ENCODE results near the gene MAP2.

MAP2 gene

DNA sequence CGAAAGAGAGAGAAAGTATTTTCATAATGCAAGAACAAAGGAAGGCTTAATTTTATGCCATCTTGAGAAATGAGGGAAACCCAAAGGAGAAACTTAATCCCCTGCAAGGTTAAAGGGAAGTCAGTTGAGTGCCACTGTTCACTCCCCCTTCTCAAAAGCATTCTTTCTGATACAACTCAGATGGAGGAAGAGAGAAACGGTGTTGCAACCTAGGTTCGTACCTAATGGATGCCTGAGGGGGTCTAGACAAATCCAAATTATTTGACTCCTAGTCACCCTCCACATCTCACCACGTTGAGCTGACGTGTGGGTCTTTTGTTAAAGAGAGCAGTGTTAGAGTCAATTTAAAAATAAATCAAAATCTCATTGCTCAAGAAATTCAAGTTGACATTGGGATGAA lies 295.2 kb downstream of the MAP2 start:
- H3K4me1 ChIP-seq (ENCODE audit: control extremely low read depth in 1 of 4, control insufficient read depth in 4 of 4, insufficient read depth in 4 of 4, low read length in 3 of 4) = no peaks in the 10 kb centered on the region
- no peaks in the 10 kb centered on the region for H3K27me3 ChIP-seq (replicated peaks in 2 of 5; ENCODE audit: control insufficient read depth in 4 of 5, insufficient read depth in 5 of 5, low read length in 4 of 5)
- ChIA-PET CTCF (no interaction called here), POLR2A (no interaction called here)
- no peaks in the 10 kb centered on the region for H3K36me3 ChIP-seq (ENCODE audit: control insufficient read depth in 4 of 4, insufficient read depth in 4 of 4, low read length in 3 of 4)
- 60% methylated on average over 1 of the region's 5 CpGs for WGBS (ENCODE audit: insufficient coverage)
- H3K9me3 ChIP-seq (ENCODE audit: control extremely low read depth in 1 of 5, control insufficient read depth in 4 of 5, insufficient read depth in 2 of 5, low read depth in 1 of 5, low read length in 4 of 5) = no peaks in the 10 kb centered on the region
- no peak overlapping the region for H3K4me3 ChIP-seq (ENCODE audit: control insufficient read depth in 1 of 7, extremely low read depth in 1 of 7, insufficient read depth in 4 of 7, low read depth in 2 of 7, low read length in 6 of 7)
- no peak for DNase-seq
- H3K27ac ChIP-seq (ENCODE audit: insufficient read depth in 1 of 2, low read depth in 1 of 2, low read length in 2 of 2, poor library complexity in 1 of 2, severe bottlenecking in 2 of 2) = no peak overlapping the region

DNA sequence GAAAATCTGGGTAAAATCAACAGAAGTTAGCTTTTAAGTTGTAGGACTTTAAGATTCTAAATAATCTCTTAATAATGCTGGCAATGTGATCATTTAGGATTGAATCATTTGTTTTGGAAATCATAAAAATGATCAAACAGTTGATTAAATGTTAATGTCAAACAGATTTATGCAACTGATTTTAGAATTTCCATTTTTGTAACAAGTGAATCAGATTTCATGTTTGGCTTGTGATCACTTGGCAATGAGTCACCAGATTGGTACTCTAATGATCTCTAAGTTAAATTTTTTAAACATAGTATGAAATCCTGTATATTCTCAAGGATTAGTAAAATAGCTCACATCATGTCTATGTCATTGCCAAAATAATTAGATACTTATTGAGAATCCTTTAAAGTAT lies 297.6 kb downstream of the MAP2 start:
- H3K4me3 ChIP-seq (ENCODE audit: control insufficient read depth in 1 of 7, extremely low read depth in 1 of 7, insufficient read depth in 4 of 7, low read depth in 2 of 7, low read length in 6 of 7) = no peak overlapping the region
- no peak overlapping the region for H3K27ac ChIP-seq (ENCODE audit: insufficient read depth in 1 of 2, low read depth in 1 of 2, low read length in 2 of 2, poor library complexity in 1 of 2, severe bottlenecking in 2 of 2)
- no peaks in the 10 kb centered on the region for H3K27me3 ChIP-seq (replicated peaks in 2 of 5; ENCODE audit: control insufficient read depth in 4 of 5, insufficient read depth in 5 of 5, low read length in 4 of 5)
- POLR2A ChIA-PET = no interaction called here
- CTCF ChIA-PET = no interaction called here
- no peaks in the 10 kb centered on the region for H3K36me3 ChIP-seq (ENCODE audit: control insufficient read depth in 4 of 4, insufficient read depth in 4 of 4, low read length in 3 of 4)
- no peaks in the 10 kb centered on the region for H3K9me3 ChIP-seq (ENCODE audit: control extremely low read depth in 1 of 5, control insufficient read depth in 4 of 5, insufficient read depth in 2 of 5, low read depth in 1 of 5, low read length in 4 of 5)
- no peak for DNase-seq
- H3K4me1 ChIP-seq (ENCODE audit: control extremely low read depth in 1 of 4, control insufficient read depth in 4 of 4, insufficient read depth in 4 of 4, low read length in 3 of 4) = no peaks in the 10 kb centered on the region

DNA sequence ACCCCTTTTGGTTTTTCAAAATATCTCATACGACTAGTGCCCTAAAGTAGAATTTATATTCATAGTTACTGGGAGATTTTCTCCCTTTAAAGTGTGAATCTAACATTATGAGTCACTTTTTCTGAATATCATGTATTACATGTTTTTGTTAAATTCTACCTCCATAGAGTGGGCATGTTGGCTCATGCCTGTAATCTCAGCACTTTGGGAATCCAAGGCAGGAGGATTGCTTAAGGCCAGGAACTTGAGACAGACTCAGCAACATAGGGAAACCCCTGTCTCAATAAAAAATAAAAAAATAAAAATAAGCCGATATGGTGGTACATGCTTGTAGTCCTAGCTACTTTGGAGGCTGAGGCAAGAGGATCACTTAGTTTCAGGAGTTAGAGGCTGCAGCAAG lies 302.5 kb downstream of the MAP2 start:
- Histone ChIP-seq H3K27ac (ENCODE audit: insufficient read depth in 1 of 2, low read depth in 1 of 2, low read length in 2 of 2, poor library complexity in 1 of 2, severe bottlenecking in 2 of 2) (no peak overlapping the region), H3K36me3 (ENCODE audit: control insufficient read depth in 4 of 4, insufficient read depth in 4 of 4, low read length in 3 of 4) (no peaks in the 10 kb centered on the region), H3K4me1 (ENCODE audit: control extremely low read depth in 1 of 4, control insufficient read depth in 4 of 4, insufficient read depth in 4 of 4, low read length in 3 of 4) (no peaks in the 10 kb centered on the region), H3K4me3 (ENCODE audit: control insufficient read depth in 1 of 7, extremely low read depth in 1 of 7, insufficient read depth in 4 of 7, low read depth in 2 of 7, low read length in 6 of 7) (no peak overlapping the region), H3K9me3 (ENCODE audit: control extremely low read depth in 1 of 5, control insufficient read depth in 4 of 5, insufficient read depth in 2 of 5, low read depth in 1 of 5, low read length in 4 of 5) (no peaks in the 10 kb centered on the region), H3K27me3 (replicated peaks in 2 of 5; ENCODE audit: control insufficient read depth in 4 of 5, insufficient read depth in 5 of 5, low read length in 4 of 5) (no peaks in the 10 kb centered on the region)
- no peak for DNase-seq
- CTCF ChIA-PET = no interaction called here
- POLR2A ChIA-PET = no interaction called here
- no CpG with 5 or more reads among the region's 2 CpGs for WGBS (ENCODE audit: insufficient coverage)

DNA sequence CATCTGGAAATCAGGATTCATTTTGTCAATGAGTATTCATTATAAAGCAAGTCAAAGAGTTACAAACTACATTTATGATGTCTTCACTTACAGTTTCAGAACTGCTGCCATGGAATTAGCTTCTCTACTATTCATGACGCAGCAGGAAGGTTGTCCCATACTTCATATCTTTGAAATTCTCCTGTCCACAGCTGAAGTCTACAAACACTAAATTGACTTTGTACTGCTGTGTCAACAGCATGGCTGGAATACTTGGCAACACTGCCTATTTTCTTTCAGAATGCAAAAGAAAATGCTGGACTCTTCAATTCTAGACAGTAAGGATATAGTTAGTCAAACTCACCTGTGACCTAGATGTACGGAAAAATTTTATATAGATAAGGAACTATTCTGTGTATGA lies 303.2 kb downstream of the MAP2 start:
- H3K27ac ChIP-seq (ENCODE audit: insufficient read depth in 1 of 2, low read depth in 1 of 2, low read length in 2 of 2, poor library complexity in 1 of 2, severe bottlenecking in 2 of 2) = no peak overlapping the region
- no peaks in the 10 kb centered on the region for H3K4me1 ChIP-seq (ENCODE audit: control extremely low read depth in 1 of 4, control insufficient read depth in 4 of 4, insufficient read depth in 4 of 4, low read length in 3 of 4)
- H3K9me3 ChIP-seq (ENCODE audit: control extremely low read depth in 1 of 5, control insufficient read depth in 4 of 5, insufficient read depth in 2 of 5, low read depth in 1 of 5, low read length in 4 of 5) = no peaks in the 10 kb centered on the region
- no peaks in the 10 kb centered on the region for H3K27me3 ChIP-seq (replicated peaks in 2 of 5; ENCODE audit: control insufficient read depth in 4 of 5, insufficient read depth in 5 of 5, low read length in 4 of 5)
- no peaks in the 10 kb centered on the region for H3K36me3 ChIP-seq (ENCODE audit: control insufficient read depth in 4 of 4, insufficient read depth in 4 of 4, low read length in 3 of 4)
- ChIA-PET POLR2A (no interaction called here), CTCF (no interaction called here)
- H3K4me3 ChIP-seq (ENCODE audit: control insufficient read depth in 1 of 7, extremely low read depth in 1 of 7, insufficient read depth in 4 of 7, low read depth in 2 of 7, low read length in 6 of 7) = no peak overlapping the region
- no peak for DNase-seq
- WGBS (ENCODE audit: insufficient coverage) = 100% methylated on average over 1 of the region's 2 CpGs

DNA sequence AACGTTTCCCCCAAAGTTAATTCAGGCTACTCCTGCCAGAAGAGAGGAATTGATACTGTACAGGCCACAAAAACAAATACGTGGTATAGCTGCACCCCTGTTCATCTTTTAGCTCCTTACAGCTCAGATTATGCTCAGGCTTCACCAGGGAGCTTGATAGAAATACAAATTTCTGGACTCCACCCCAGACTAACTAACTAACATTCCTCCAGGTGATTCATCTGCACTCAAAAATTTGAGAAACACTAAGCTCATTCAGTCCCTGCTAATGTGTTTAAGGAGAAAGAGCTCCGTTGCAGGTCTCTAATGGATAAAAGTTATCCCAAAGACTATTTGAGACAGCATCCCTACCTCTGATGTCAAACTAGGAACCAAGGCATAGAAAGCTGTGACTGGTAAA lies 311.0 kb downstream of the MAP2 start:
- POLR2A ChIA-PET = no interaction called here
- Histone ChIP-seq H3K4me3 (ENCODE audit: control insufficient read depth in 1 of 7, extremely low read depth in 1 of 7, insufficient read depth in 4 of 7, low read depth in 2 of 7, low read length in 6 of 7) (no peak overlapping the region), H3K4me1 (ENCODE audit: control extremely low read depth in 1 of 4, control insufficient read depth in 4 of 4, insufficient read depth in 4 of 4, low read length in 3 of 4) (no peaks in the 10 kb centered on the region), H3K9me3 (ENCODE audit: control extremely low read depth in 1 of 5, control insufficient read depth in 4 of 5, insufficient read depth in 2 of 5, low read depth in 1 of 5, low read length in 4 of 5) (no peaks in the 10 kb centered on the region), H3K36me3 (ENCODE audit: control insufficient read depth in 4 of 4, insufficient read depth in 4 of 4, low read length in 3 of 4) (no peaks in the 10 kb centered on the region), H3K27ac (ENCODE audit: insufficient read depth in 1 of 2, low read depth in 1 of 2, low read length in 2 of 2, poor library complexity in 1 of 2, severe bottlenecking in 2 of 2) (no peak overlapping the region), H3K27me3 (replicated peaks in 2 of 5; ENCODE audit: control insufficient read depth in 4 of 5, insufficient read depth in 5 of 5, low read length in 4 of 5) (no peaks in the 10 kb centered on the region)
- CTCF ChIA-PET = no interaction called here
- WGBS (ENCODE audit: insufficient coverage) = 90% methylated on average over 2 of the region's 3 CpGs
- DNase-seq = no peak

DNA sequence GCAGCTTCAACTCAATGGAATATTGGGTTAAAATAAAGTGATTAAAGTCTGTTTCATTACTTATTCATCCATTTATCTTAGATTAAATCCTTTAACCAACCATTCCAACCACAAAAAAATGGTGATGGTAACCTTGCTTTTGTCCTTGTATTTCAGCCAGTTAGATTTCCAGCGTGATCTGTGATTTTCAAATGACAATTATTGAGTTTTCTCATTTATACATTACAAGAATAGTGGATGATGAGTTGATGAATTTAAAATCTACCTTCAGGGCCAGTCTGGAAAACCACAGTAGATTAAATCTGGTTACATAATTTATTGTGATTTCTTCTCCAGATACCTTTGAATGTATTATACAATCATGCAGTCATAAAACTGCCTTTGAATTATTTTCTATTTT lies 318.1 kb downstream of the MAP2 start:
- no peaks in the 10 kb centered on the region for H3K27me3 ChIP-seq (replicated peaks in 2 of 5; ENCODE audit: control insufficient read depth in 4 of 5, insufficient read depth in 5 of 5, low read length in 4 of 5)
- WGBS (ENCODE audit: insufficient coverage) = no CpG with 5 or more reads among the region's 1 CpG
- no peak overlapping the region for H3K4me3 ChIP-seq (ENCODE audit: control insufficient read depth in 1 of 7, extremely low read depth in 1 of 7, insufficient read depth in 4 of 7, low read depth in 2 of 7, low read length in 6 of 7)
- POLR2A ChIA-PET = no interaction called here
- H3K27ac ChIP-seq (ENCODE audit: insufficient read depth in 1 of 2, low read depth in 1 of 2, low read length in 2 of 2, poor library complexity in 1 of 2, severe bottlenecking in 2 of 2) = no peak overlapping the region
- DNase-seq = no peak
- no peaks in the 10 kb centered on the region for H3K36me3 ChIP-seq (ENCODE audit: control insufficient read depth in 4 of 4, insufficient read depth in 4 of 4, low read length in 3 of 4)
- CTCF ChIA-PET = no interaction called here
- no peaks in the 10 kb centered on the region for H3K4me1 ChIP-seq (ENCODE audit: control extremely low read depth in 1 of 4, control insufficient read depth in 4 of 4, insufficient read depth in 4 of 4, low read length in 3 of 4)
- no peaks in the 10 kb centered on the region for H3K9me3 ChIP-seq (ENCODE audit: control extremely low read depth in 1 of 5, control insufficient read depth in 4 of 5, insufficient read depth in 2 of 5, low read depth in 1 of 5, low read length in 4 of 5)

DNA sequence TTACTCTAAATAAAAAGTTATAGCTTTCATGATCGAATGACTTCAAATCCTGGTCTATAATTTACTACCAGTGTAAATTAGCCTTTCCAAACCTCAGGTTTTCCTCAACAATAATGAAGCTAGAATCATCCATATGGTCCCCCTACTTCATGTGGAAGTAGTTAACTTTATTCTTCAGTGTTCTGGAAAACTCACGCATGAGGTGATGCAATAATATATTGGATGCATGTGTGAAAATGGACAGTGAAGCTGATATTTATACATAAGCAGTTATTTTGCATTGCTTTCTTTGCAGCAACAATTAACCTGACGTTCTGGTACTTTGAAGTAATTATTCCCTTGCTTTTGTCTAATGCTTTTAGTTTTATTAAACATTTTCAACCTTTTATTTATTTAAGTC lies 329.2 kb downstream of the MAP2 start:
- POLR2A ChIA-PET = no interaction called here
- Histone ChIP-seq H3K4me1 (ENCODE audit: control extremely low read depth in 1 of 4, control insufficient read depth in 4 of 4, insufficient read depth in 4 of 4, low read length in 3 of 4) (no peaks in the 10 kb centered on the region), H3K9me3 (ENCODE audit: control extremely low read depth in 1 of 5, control insufficient read depth in 4 of 5, insufficient read depth in 2 of 5, low read depth in 1 of 5, low read length in 4 of 5) (no peaks in the 10 kb centered on the region), H3K27ac (ENCODE audit: insufficient read depth in 1 of 2, low read depth in 1 of 2, low read length in 2 of 2, poor library complexity in 1 of 2, severe bottlenecking in 2 of 2) (no peak overlapping the region), H3K27me3 (replicated peaks in 2 of 5; ENCODE audit: control insufficient read depth in 4 of 5, insufficient read depth in 5 of 5, low read length in 4 of 5) (no peaks in the 10 kb centered on the region), H3K4me3 (ENCODE audit: control insufficient read depth in 1 of 7, extremely low read depth in 1 of 7, insufficient read depth in 4 of 7, low read depth in 2 of 7, low read length in 6 of 7) (no peak overlapping the region), H3K36me3 (ENCODE audit: control insufficient read depth in 4 of 4, insufficient read depth in 4 of 4, low read length in 3 of 4) (no peaks in the 10 kb centered on the region)
- CTCF ChIA-PET = no interaction called here
- no CpG with 5 or more reads among the region's 3 CpGs for WGBS (ENCODE audit: insufficient coverage)
- DNase-seq = no peak

DNA sequence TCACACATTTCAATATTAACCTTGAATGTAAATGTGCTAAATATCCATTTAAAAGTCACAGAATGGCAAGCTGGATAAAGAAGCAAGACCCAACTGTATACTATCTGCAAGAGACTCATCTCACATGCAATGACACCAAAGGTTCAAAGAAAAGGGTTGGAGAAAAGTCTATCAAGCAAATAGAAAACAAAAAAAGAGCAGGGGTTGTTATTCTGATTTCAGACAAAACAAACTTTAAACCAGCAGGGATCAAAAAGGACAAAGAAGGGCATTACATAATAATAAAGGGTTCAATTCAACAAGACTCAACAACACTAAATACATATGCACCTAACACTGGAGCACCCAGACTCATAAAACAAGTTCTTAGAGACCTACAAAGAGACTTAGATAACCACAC lies 333.3 kb downstream of the MAP2 start:
- Histone ChIP-seq H3K4me1 (ENCODE audit: control extremely low read depth in 1 of 4, control insufficient read depth in 4 of 4, insufficient read depth in 4 of 4, low read length in 3 of 4) (no peaks in the 10 kb centered on the region), H3K27me3 (replicated peaks in 2 of 5; ENCODE audit: control insufficient read depth in 4 of 5, insufficient read depth in 5 of 5, low read length in 4 of 5) (no peaks in the 10 kb centered on the region), H3K36me3 (ENCODE audit: control insufficient read depth in 4 of 4, insufficient read depth in 4 of 4, low read length in 3 of 4) (no peaks in the 10 kb centered on the region), H3K27ac (ENCODE audit: insufficient read depth in 1 of 2, low read depth in 1 of 2, low read length in 2 of 2, poor library complexity in 1 of 2, severe bottlenecking in 2 of 2) (no peak overlapping the region), H3K4me3 (ENCODE audit: control insufficient read depth in 1 of 7, extremely low read depth in 1 of 7, insufficient read depth in 4 of 7, low read depth in 2 of 7, low read length in 6 of 7) (no peak overlapping the region), H3K9me3 (ENCODE audit: control extremely low read depth in 1 of 5, control insufficient read depth in 4 of 5, insufficient read depth in 2 of 5, low read depth in 1 of 5, low read length in 4 of 5) (no peaks in the 10 kb centered on the region)
- POLR2A ChIA-PET = no interaction called here
- DNase-seq = no peak
- CTCF ChIA-PET = interaction anchor here (0.9 kb wide), 1 partner anchor 32 kb away, joined by 3 read pairs; no protein-coding TSS in a partner anchor
